ENCODE data around the gene CARMIL3.

Gene CARMIL3

DNA sequence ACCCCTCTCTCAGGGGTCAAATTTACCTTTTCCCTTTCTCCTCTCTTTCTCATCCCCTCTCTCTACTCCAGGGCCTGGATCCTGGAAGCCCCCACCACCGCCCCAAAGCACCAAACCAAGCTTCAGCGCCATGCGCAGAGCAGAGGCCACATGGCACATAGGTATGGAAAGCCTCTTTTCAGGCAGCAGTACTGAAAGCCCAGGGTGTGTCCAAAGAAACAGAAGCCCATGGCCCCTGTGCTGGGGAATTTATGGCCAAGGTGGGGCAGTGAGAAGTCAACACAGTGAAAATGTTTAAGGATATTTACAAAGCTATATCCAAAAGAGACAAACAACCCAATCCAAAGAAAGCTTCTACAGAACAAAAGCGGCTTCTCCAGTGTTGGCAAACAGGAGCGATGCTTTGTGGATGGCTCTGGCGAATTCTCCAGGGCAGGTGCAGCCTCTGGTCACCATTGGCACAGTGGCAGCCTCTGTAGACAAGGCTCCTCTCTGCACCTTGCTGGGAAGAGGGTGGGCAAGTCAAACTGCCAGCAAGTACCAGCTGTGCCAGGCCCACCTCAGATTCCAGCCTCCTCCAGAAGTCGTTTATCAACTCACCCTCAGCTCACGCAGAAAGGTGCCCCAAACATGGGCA is 14.8 kb downstream of the CARMIL3 start:
- H3K27me3 ChIP-seq (ENCODE audit: insufficient read depth, low read length), result no peaks in the 10 kb centered on the region
- H3K27ac ChIP-seq (ENCODE audit: low read length), result no peak overlapping the region
- H3K4me3 ChIP-seq (ENCODE audit: low read length), result no peak overlapping the region
- H3K36me3 ChIP-seq (ENCODE audit: insufficient read depth, low read depth, low read length), result no peaks in the 10 kb centered on the region
- H3K9me3 ChIP-seq (ENCODE audit: insufficient read depth, low read depth, low read length), result no peaks in the 10 kb centered on the region
- no peak overlapping the region for H3K9ac ChIP-seq (ENCODE audit: low read depth, low read length)
- H3K4me1 ChIP-seq (ENCODE audit: insufficient read depth, low read length), result no peaks in the 10 kb centered on the region

- no peaks in the 10 kb centered on the region for H3K36me3 ChIP-seq (ENCODE audit: insufficient read depth, low read depth, low read length)
- H3K4me3 ChIP-seq (ENCODE audit: low read length), result no peak overlapping the region
- H3K27me3 ChIP-seq (ENCODE audit: insufficient read depth, low read length), result no peaks in the 10 kb centered on the region
- H3K9me3 ChIP-seq (ENCODE audit: insufficient read depth, low read depth, low read length), result no peaks in the 10 kb centered on the region
- no peak overlapping the region for H3K27ac ChIP-seq (ENCODE audit: low read length)
- H3K4me1 ChIP-seq (ENCODE audit: insufficient read depth, low read length), result no peaks in the 10 kb centered on the region
- H3K9ac ChIP-seq (ENCODE audit: low read depth, low read length), result no peak overlapping the region
Observed at GRCh38 chr14:24067133-24068082, 15.6 kb downstream of the CARMIL3 start.

DNA sequence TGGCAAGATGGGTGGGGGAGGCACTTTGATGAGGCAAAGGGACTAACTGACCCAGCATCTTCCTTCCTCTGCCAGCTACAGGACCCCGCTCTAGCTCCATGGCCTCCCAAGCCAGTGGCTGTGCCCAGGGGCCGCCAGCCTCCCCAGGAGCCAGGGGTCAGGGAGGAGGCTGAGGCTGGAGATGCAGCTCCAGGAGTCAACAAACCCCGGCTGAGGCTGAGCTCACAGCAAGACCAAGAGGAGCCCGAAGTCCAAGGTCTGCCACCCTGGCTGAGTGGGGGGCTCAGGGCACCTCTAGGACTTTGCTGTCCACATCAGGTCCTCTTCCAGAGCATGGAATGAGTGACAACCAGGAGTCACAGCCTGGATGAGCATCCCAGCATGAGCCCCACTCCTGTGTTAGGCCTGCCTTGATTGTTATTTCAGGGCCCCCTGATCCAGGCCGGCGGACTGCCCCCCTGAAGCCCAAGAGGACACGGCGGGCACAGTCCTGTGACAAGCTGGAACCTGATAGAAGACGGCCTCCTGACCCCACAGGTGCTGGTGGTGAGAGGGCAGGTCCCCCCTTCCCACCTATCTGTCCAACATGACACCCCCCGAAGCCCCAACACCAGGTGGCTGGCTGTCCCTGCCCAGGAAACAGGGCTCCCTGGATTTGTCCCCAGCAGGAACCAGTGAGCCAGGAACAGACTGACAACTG is 17.1 kb downstream of the CARMIL3 start:
- Histone ChIP-seq H3K4me3 (ENCODE audit: low read length) (no peak overlapping the region), H3K36me3 (ENCODE audit: insufficient read depth, low read depth, low read length) (no peaks in the 10 kb centered on the region), H3K27me3 (ENCODE audit: insufficient read depth, low read length) (no peaks in the 10 kb centered on the region), H3K4me1 (ENCODE audit: insufficient read depth, low read length) (no peaks in the 10 kb centered on the region), H3K9ac (ENCODE audit: low read depth, low read length) (no peak overlapping the region), H3K27ac (ENCODE audit: low read length) (no peak overlapping the region), H3K9me3 (ENCODE audit: insufficient read depth, low read depth, low read length) (no peaks in the 10 kb centered on the region)

GRCh38 chr14:24069411-24069735 is 17.6 kb downstream of the CARMIL3 start:
- Histone ChIP-seq H3K4me1 (ENCODE audit: insufficient read depth, low read length) (no peaks in the 10 kb centered on the region), H3K36me3 (ENCODE audit: insufficient read depth, low read depth, low read length) (no peaks in the 10 kb centered on the region), H3K9ac (ENCODE audit: low read depth, low read length) (no peak overlapping the region), H3K27ac (ENCODE audit: low read length) (no peak overlapping the region), H3K9me3 (ENCODE audit: insufficient read depth, low read depth, low read length) (no peaks in the 10 kb centered on the region), H3K27me3 (ENCODE audit: insufficient read depth, low read length) (no peaks in the 10 kb centered on the region), H3K4me3 (ENCODE audit: low read length) (no peak overlapping the region)

DNA sequence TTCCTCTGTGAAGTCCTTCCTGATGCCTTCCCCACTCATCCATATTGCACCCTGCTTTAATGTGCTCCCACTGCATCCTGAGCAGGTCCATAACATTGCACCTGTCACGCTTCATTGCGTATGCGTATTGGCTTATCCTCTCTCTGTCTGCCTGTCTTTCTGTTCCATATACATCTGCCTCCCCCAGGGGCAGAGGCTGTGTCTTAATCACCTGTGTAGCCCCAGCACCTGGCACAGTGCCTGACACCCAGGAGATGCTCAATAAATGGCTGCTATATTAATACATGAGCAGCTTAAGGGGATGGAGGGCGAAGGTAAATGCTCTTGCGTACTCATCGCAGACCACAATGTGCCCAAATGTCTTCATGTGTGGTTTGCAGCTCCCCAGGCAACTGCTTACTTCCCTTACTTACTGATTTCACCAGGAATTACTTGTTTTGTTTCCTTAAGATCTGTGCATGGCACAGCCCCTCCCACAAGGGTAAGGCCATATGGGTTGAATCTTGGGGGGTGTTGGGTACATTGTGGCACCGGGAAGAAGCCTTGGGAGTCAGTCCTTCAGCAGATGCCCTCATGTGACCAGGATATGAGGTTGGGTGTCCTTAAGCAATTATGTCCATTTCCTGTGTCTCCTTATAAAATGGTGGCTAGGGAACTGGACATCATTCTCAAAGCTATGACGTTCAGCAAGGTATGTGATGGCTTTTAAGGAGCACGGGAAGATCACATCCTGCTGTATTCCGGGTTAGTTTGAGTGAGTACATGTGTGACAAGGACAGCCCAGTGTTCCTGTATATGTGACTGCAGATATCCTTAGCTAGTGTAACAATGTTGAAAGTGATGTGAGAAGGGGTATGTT is 18.7 kb downstream of the CARMIL3 start:
- no peak overlapping the region for H3K4me3 ChIP-seq (ENCODE audit: low read length)
- H3K36me3 ChIP-seq (ENCODE audit: insufficient read depth, low read depth, low read length), result no peaks in the 10 kb centered on the region
- H3K4me1 ChIP-seq (ENCODE audit: insufficient read depth, low read length), result no peaks in the 10 kb centered on the region
- H3K27ac ChIP-seq (ENCODE audit: low read length), result no peak overlapping the region
- H3K27me3 ChIP-seq (ENCODE audit: insufficient read depth, low read length), result no peaks in the 10 kb centered on the region
- no peaks in the 10 kb centered on the region for H3K9me3 ChIP-seq (ENCODE audit: insufficient read depth, low read depth, low read length)
- no peak overlapping the region for H3K9ac ChIP-seq (ENCODE audit: low read depth, low read length)

DNA sequence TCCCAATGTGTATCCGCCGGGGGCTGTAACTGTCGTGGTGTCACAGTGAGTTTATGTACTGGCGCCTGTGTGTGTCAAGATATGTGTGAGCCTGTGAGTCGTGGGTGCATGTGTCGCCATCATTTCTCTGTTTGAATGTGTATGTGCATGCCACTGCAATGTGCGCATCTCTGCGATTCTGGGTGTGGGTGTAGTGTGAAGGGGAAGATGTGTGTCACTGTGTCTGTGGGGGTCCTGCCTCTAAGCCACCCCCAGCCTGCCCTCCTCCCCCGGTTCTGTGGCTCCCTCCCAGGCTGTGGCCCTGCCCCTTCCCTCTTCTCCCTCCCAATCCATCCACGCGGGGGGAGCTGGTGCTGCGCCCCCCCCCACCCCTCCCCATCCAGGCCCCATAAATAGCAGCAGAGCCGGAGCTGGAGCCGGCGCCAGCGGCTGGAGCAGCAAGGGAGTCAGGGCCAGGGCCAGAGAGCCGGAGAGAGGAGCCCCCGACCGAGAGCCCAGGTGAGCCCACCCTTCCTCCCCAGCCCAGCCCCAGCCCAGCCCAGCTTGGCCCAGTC is 19.4 kb downstream of the CARMIL3 start, which contains the start of gene CPNE6:
Gene CPNE6 (plus strand): TSS at position 419 of the 554 bp plus-strand sequence. CDS start 1,375 bp downstream, outside the sequence.
- H3K9ac ChIP-seq (ENCODE audit: low read depth, low read length), result no peak within 1 kb of the TSS
- H3K27ac ChIP-seq (ENCODE audit: low read length), result no peak within 1 kb of the TSS
- H3K4me1 ChIP-seq (ENCODE audit: insufficient read depth, low read length), result no peaks in the 10 kb centered on the region
- no peak within 1 kb of the TSS for H3K4me3 ChIP-seq (ENCODE audit: low read length)
- H3K9me3 ChIP-seq (ENCODE audit: insufficient read depth, low read depth, low read length), result no peaks in the 10 kb centered on the region
- no peaks in the 10 kb centered on the region for H3K36me3 ChIP-seq (ENCODE audit: insufficient read depth, low read depth, low read length)
- no peaks in the 10 kb centered on the region for H3K27me3 ChIP-seq (ENCODE audit: insufficient read depth, low read length)

DNA sequence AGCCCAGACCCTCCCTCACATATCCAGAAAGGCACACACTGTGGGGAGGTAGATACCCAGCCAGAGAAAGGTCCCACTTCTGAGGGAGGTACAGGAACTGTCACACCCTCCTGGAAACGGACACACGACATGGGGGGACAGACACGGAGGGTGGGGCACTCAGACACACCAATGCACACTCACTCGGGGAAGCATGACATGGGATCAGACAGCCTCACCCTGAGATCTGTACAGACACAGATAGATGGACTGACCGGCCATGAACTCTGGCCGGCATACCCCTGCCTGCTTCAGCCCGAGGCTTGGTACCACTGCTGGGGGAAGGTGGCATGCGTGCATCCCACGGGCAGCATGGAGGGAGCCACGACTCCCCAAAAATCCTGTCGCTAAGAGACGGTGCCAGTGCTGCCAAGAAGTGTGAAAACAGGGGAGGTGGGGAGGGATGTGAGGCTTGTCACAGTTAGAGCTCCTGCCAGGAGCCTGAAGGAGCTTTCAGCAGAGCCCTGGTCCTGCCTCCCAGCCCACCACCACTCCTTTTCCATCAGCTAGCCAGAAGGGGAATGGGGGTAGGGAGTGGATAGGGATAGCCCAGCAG is 20.1 kb downstream of the CARMIL3 start:
- no peak overlapping the region for H3K9ac ChIP-seq (ENCODE audit: low read depth, low read length)
- no peaks in the 10 kb centered on the region for H3K36me3 ChIP-seq (ENCODE audit: insufficient read depth, low read depth, low read length)
- H3K27me3 ChIP-seq (ENCODE audit: insufficient read depth, low read length), result no peaks in the 10 kb centered on the region

GRCh38 chr14:24072436-24072835 is 20.6 kb downstream of the CARMIL3 start:
- Histone ChIP-seq H3K4me3 (ENCODE audit: low read length) (no peak overlapping the region), H3K27me3 (ENCODE audit: insufficient read depth, low read length) (no peaks in the 10 kb centered on the region), H3K9ac (ENCODE audit: low read depth, low read length) (no peak overlapping the region), H3K4me1 (ENCODE audit: insufficient read depth, low read length) (no peaks in the 10 kb centered on the region), H3K27ac (ENCODE audit: low read length) (no peak overlapping the region), H3K36me3 (ENCODE audit: insufficient read depth, low read depth, low read length) (no peaks in the 10 kb centered on the region), H3K9me3 (ENCODE audit: insufficient read depth, low read depth, low read length) (no peaks in the 10 kb centered on the region)

More for the DNA sequence above, 20.1 kb downstream of the CARMIL3 start:
- no peak overlapping the region for H3K4me3 ChIP-seq (ENCODE audit: low read length)
- no peaks in the 10 kb centered on the region for H3K4me1 ChIP-seq (ENCODE audit: insufficient read depth, low read length)
- no peaks in the 10 kb centered on the region for H3K9me3 ChIP-seq (ENCODE audit: insufficient read depth, low read depth, low read length)
- no peak overlapping the region for H3K27ac ChIP-seq (ENCODE audit: low read length)

- H3K36me3 ChIP-seq (ENCODE audit: insufficient read depth, low read depth, low read length), result no peaks in the 10 kb centered on the region
- no peak overlapping the region for H3K4me3 ChIP-seq (ENCODE audit: low read length)
- no peak overlapping the region for H3K27ac ChIP-seq (ENCODE audit: low read length)
- H3K27me3 ChIP-seq (ENCODE audit: insufficient read depth, low read length), result no peaks in the 10 kb centered on the region
- no peaks in the 10 kb centered on the region for H3K9me3 ChIP-seq (ENCODE audit: insufficient read depth, low read depth, low read length)
- no peaks in the 10 kb centered on the region for H3K4me1 ChIP-seq (ENCODE audit: insufficient read depth, low read length)
- no peak overlapping the region for H3K9ac ChIP-seq (ENCODE audit: low read depth, low read length)
Observed at GRCh38 chr14:24072881-24073877, 21.4 kb downstream of the CARMIL3 start.
